Mesendoderm (in vitro differentiated cells): Measurements from ENCODE around the gene C2orf81.
A peak's percentile ranks its signal among the peaks of the same experiment; 100 is the strongest.

ENCODE experiments used
- DNase-seq: peaks from one replicate; pipeline ENCODE4 v3.0.0; 2013
- H2AK5ac ChIP-seq: 2 replicates; pipeline ENCODE4 v1.6.1; 2013; ENCODE audit warnings: low read length, inconsistent platforms
- H2BK120ac ChIP-seq: 2 replicates; pipeline ENCODE4 v1.6.1; 2013; ENCODE audit warnings: low read depth, mild to moderate bottlenecking, low read length, moderate library complexity, mixed read lengths
- H2BK15ac ChIP-seq: replicated peaks from 2 replicates; pipeline ENCODE4 v1.6.1; 2013; ENCODE audit warnings: low read depth, mild to moderate bottlenecking, moderate library complexity
- H2BK5ac ChIP-seq: 2 replicates; pipeline ENCODE4 v1.6.1; 2013; ENCODE audit warnings: low read length, inconsistent platforms
- H3K18ac ChIP-seq: 2 replicates; pipeline ENCODE4 v1.6.1; 2013; ENCODE audit warnings: mild to moderate bottlenecking, low read length, mixed read lengths
- H3K23ac ChIP-seq: one replicate; pipeline ENCODE4 v1.6.1; 2013; ENCODE audit warnings: low read length
- H3K27ac ChIP-seq: 2 replicates; pipeline ENCODE4 v1.5.1; 2013; ENCODE audit warnings: low read depth, mild to moderate bottlenecking, inconsistent platforms, low read length, moderate library complexity
- H3K27me3 ChIP-seq: 2 replicates; pipeline ENCODE4 v1.6.1; 2013; ENCODE audit warnings: low read length, control low read depth, mild to moderate bottlenecking, inconsistent platforms; ENCODE audit not compliant: insufficient read depth, poor library complexity
- H3K36me3 ChIP-seq: 2 replicates; pipeline ENCODE4 v1.6.1; 2013; ENCODE audit warnings: low read length, inconsistent platforms; ENCODE audit not compliant: control insufficient read depth, insufficient read depth
- H3K4ac ChIP-seq: one replicate; pipeline ENCODE4 v1.6.1; 2013; ENCODE audit warnings: low read depth, mild to moderate bottlenecking, low read length, moderate library complexity
- H3K4me1 ChIP-seq: 2 replicates; pipeline ENCODE4 v1.6.1; 2013; ENCODE audit warnings: low read depth, low read length, inconsistent platforms; ENCODE audit not compliant: control insufficient read depth
- H3K4me2 ChIP-seq: 2 replicates; pipeline ENCODE4 v1.6.1; 2013; ENCODE audit warnings: low read length
- H3K4me3 ChIP-seq: 2 replicates; pipeline ENCODE4 v1.5.1; 2013; ENCODE audit warnings: mild to moderate bottlenecking, low read length
- H3K56ac ChIP-seq: one replicate; pipeline ENCODE4 v1.6.1; 2013; ENCODE audit warnings: low read length
- H3K79me1 ChIP-seq: 2 replicates; pipeline ENCODE4 v1.6.1; 2013; ENCODE audit warnings: low read length, inconsistent platforms
- H3K79me2 ChIP-seq: 2 replicates; pipeline ENCODE4 v1.6.1; 2013; ENCODE audit warnings: mild to moderate bottlenecking, low read length; ENCODE audit not compliant: control insufficient read depth, insufficient read depth
- H3K9ac ChIP-seq: 2 replicates; pipeline ENCODE4 v1.6.1; 2013; ENCODE audit warnings: low read length, inconsistent platforms
- H4K5ac ChIP-seq: one replicate; pipeline ENCODE4 v1.6.1; 2013; ENCODE audit warnings: low read length
- H4K8ac ChIP-seq: one replicate; pipeline ENCODE4 v1.6.1; 2013; ENCODE audit warnings: low read depth, mild to moderate bottlenecking, control low read depth, low read length, moderate library complexity
- WGBS: extraction: QIAGEN DNeasy Blood & Tissue Kit; methylation state at CpG from one replicate; pipeline ENCODE4 v1.1.7; 2013; ENCODE audit warnings: low lambda C conversion rate, missing lambda C conversion rate; ENCODE audit not compliant: insufficient coverage; ENCODE audit errors: extremely low coverage; 5-methylcytosine and 5-hydroxymethylcytosine counted together

The C2orf81 gene

DNA sequence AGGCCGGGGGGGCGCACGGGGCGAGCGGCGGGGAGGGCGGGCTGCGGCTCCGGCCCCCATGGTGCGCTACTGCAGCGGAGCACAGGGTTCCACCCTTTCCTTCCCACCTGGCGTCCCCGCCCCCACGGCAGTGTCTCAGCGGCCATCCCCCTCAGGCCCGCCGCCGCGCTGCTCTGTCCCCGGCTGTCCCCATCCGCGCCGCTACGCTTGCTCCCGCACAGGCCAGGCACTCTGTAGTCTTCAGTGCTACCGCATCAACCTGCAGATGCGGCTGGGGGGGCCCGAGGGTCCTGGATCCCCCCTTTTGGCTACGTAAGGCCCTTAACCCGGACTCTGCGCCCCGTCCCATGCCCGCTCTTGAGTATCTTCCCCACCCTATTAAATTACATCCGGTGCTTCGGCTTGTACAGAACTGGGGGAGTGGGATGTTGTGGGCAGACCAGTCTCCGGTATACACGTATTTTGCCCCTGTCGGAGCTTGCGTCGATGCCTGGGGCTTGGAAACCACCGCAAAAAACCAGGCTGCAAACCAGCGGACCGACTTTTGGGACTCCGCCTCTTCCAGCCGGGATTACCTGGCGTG, 36.2 kb upstream of the C2orf81 start:
- Histone ChIP-seq H2BK120ac (no peak overlapping the region), H3K9ac (peak overlapping the region; percentile 93), H3K4me1 (peaks cover 6% of the 10 kb centered on the region), H3K4ac (peak overlapping the region; percentile 22), H3K79me2 (peaks cover 9% of the 10 kb centered on the region), H2BK5ac (peak overlapping the region; percentile 76), H3K4me3 (peak overlapping the region; percentile 68), H3K27ac (peak overlapping the region; percentile 93), H4K8ac (no peak overlapping the region), H2AK5ac (no peak overlapping the region), H3K18ac (peak overlapping the region; percentile 34), H3K23ac (no peak overlapping the region), H3K36me3 (peaks cover 3% of the 10 kb centered on the region), H2BK15ac (no peak overlapping the region), H3K56ac (peak overlapping the region; percentile 97), H3K4me2 (peak overlapping the region; percentile 86), H3K79me1 (peaks cover 10% of the 10 kb centered on the region), H4K5ac (no peak overlapping the region), H3K27me3 (no peaks in the 10 kb centered on the region)
- WGBS, result no CpG with 5 or more reads among the region's 46 CpGs
- DNase-seq, result peak; percentile 80

DNA sequence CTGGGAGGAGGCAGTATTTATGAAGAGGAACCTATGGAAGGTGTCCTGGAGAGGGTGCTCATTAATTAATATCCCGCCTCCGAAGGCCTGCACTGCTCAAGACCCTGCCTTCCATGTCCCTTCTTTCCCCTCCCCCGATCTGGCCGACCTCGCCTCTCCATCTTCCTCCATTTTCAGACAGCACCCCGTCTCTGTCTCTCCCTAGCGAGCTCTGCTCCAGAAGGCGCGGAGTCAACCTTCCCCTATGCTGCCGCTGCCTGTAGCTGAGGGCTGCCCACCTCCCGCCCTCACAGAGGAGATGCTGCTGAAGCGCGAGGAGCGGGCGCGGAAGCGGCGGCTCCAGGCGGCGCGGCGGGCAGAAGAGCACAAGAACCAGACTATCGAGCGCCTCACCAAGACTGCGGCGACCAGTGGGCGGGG, 35.7 kb upstream of the C2orf81 start:
- no peak overlapping the region for H2AK5ac ChIP-seq
- peak overlapping the region; percentile 74 for H3K27ac ChIP-seq
- H3K4me1 ChIP-seq, result peaks cover 6% of the 10 kb centered on the region
- H3K9ac ChIP-seq, result peak overlapping the region; percentile 71
- peak overlapping the region; percentile 43 for H4K8ac ChIP-seq
- H3K4ac ChIP-seq, result peak overlapping the region; percentile 22
- H3K56ac ChIP-seq, result peak overlapping the region; percentile 77
- H3K4me3 ChIP-seq, result peak overlapping the region; percentile 13
- no peak overlapping the region for H2BK120ac ChIP-seq
- peaks cover 10% of the 10 kb centered on the region for H3K79me1 ChIP-seq
- no peaks in the 10 kb centered on the region for H3K27me3 ChIP-seq
- H2BK15ac ChIP-seq, result no peak overlapping the region
- DNase-seq, result no peak
- peak overlapping the region; percentile 44 for H3K4me2 ChIP-seq
- peaks cover 9% of the 10 kb centered on the region for H3K79me2 ChIP-seq
- peaks cover 3% of the 10 kb centered on the region for H3K36me3 ChIP-seq
- no CpG with 5 or more reads among the region's 27 CpGs for WGBS
- H3K18ac ChIP-seq, result no peak overlapping the region
- no peak overlapping the region for H3K23ac ChIP-seq
- H4K5ac ChIP-seq, result no peak overlapping the region
- H2BK5ac ChIP-seq, result peak overlapping the region; percentile 12

DNA sequence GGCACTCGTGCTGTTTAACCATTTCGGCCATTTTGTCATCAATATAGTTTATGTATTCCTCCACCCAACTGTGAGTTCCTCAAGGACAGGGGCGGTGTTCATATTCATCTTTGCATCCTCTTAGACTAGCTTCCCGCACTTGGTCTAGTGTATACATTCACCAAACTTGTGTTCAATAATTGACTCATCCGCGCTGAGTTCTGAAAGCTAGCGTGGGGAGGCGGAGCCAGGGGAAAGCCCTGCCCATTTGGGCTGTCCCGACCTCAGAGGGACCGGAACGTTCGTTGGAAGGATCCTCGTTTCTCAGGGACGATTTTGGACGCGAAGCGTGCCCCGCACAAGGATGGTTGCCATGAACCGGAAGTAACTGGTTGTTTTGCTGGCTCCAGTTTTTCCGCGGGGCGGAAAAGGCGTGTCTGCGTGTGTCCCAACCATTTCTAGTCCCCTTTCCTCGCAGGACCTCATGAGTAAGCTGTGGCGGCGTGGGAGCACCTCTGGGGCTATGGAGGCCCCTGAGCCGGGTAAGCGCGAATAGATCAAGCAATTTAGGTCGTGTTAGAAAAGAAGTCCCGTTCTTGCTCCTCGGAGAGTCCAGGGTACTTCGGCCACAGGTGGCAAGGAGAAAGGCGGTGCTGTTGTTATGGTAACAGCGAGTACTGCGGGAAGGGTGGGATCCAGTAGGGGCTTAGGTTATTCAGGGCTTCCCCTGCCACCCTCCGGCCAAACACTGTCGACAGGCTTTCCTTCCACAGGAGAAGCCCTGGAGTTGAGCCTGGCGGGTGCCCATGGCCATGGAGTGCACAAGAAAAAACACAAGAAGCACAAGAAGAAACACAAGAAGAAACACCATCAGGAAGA, 33.5 kb upstream of the C2orf81 start, which contains the start of gene INO80B:
TSS of gene INO80B (plus strand) at position 434 of the 858 bp plus-strand sequence. CDS start at position 464, 30 bp downstream.
- H3K36me3 ChIP-seq, result no peaks in the 10 kb centered on the region
- no peak within 1 kb of the TSS for H2BK15ac ChIP-seq
- no peaks in the 10 kb centered on the region for H3K27me3 ChIP-seq
- H3K56ac ChIP-seq, result peak within 1 kb of the TSS; percentile 87
- peak within 1 kb of the TSS; percentile 86 for H3K4me2 ChIP-seq
- H3K23ac ChIP-seq, result no peak within 1 kb of the TSS
- H4K5ac ChIP-seq, result no peak within 1 kb of the TSS
- H3K79me1 ChIP-seq, result peaks cover 10% of the 10 kb centered on the region
- DNase-seq, result peak; percentile 98
- peaks cover 9% of the 10 kb centered on the region for H3K79me2 ChIP-seq
- no CpG with 5 or more reads among the region's 40 CpGs for WGBS
- H3K18ac ChIP-seq, result no peak within 1 kb of the TSS
- H2AK5ac ChIP-seq, result no peak within 1 kb of the TSS
- H2BK5ac ChIP-seq, result no peak within 1 kb of the TSS
- peak within 1 kb of the TSS; percentile 75 for H3K4me3 ChIP-seq
- no peak within 1 kb of the TSS for H3K4ac ChIP-seq
- no peak within 1 kb of the TSS for H3K27ac ChIP-seq
- no peak within 1 kb of the TSS for H2BK120ac ChIP-seq
- H4K8ac ChIP-seq, result peak within 1 kb of the TSS; percentile 57
- peak within 1 kb of the TSS; percentile 72 for H3K9ac ChIP-seq
- H3K4me1 ChIP-seq, result peaks cover 6% of the 10 kb centered on the region

DNA sequence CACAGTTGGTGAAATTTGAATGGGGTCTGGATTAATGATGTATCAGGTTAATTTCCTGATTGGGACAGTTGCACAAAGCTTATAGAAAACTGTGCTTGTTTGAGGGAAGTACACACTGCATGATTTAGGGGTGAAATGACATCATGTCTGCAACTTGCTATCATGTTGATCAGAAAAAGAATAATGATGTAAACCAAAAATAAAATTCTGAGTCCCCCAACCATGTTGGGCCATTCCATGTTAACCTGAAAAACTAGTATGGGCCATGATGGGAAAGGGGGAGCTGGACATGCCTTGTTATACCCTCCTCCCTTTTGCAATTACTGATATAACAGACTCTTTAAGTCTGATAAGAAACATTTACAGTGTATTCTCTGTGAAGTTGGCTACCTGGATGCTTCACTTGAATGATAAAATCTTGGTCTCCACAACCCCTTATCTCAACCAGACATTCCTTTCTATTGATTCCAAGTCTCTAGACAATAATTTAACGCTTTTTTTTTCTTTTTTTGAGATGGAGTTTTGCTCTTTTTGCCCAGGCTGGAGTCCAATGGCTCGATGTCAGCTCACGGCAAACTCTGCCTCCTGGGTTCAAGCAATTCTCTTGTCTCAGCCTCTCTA, 29.3 kb upstream of the C2orf81 start:
- Histone ChIP-seq H2BK15ac (no peak overlapping the region), H3K4me2 (no peak overlapping the region), H3K56ac (no peak overlapping the region), H3K36me3 (no peaks in the 10 kb centered on the region), H3K18ac (no peak overlapping the region), H3K27ac (no peak overlapping the region), H2BK5ac (no peak overlapping the region), H2AK5ac (no peak overlapping the region), H3K4me3 (no peak overlapping the region), H3K4me1 (peaks cover 2% of the 10 kb centered on the region), H3K79me1 (peaks cover 3% of the 10 kb centered on the region), H3K9ac (no peak overlapping the region), H3K23ac (no peak overlapping the region), H4K5ac (no peak overlapping the region), H3K4ac (no peak overlapping the region), H2BK120ac (no peak overlapping the region), H3K27me3 (no peaks in the 10 kb centered on the region), H3K79me2 (peaks cover 2% of the 10 kb centered on the region), H4K8ac (no peak overlapping the region)
- no CpG with 5 or more reads among the region's 3 CpGs for WGBS
- DNase-seq, result no peak

DNA sequence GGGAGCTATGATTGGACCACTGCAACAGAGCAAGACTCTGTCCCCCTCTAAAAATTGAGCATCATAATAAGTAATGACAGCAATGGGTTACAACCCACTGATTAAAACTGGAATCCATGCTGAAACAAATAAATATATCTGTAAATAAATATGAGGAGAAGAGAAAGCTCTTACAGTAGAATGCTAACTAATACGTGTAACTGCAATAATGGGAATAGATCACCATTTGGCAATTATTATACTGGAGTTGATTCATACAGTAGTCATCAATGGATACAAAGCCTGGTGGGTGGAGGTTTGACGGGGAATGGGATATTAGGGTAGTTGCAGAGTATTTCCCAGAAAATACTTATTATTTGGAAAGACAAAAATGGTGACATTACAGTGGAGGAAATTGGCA, 27.4 kb upstream of the C2orf81 start:
- no peak overlapping the region for H3K4me2 ChIP-seq
- H4K8ac ChIP-seq, result no peak overlapping the region
- H3K79me2 ChIP-seq, result no peaks in the 10 kb centered on the region
- H3K9ac ChIP-seq, result no peak overlapping the region
- no peak overlapping the region for H2BK5ac ChIP-seq
- H3K23ac ChIP-seq, result no peak overlapping the region
- no peaks in the 10 kb centered on the region for H3K79me1 ChIP-seq
- no peaks in the 10 kb centered on the region for H3K36me3 ChIP-seq
- H3K4me1 ChIP-seq, result no peaks in the 10 kb centered on the region
- no peak overlapping the region for H3K4me3 ChIP-seq
- H2BK120ac ChIP-seq, result no peak overlapping the region
- no peak overlapping the region for H3K18ac ChIP-seq
- no peak overlapping the region for H2BK15ac ChIP-seq
- H2AK5ac ChIP-seq, result no peak overlapping the region
- no peak overlapping the region for H4K5ac ChIP-seq
- no peaks in the 10 kb centered on the region for H3K27me3 ChIP-seq
- DNase-seq, result no peak
- no peak overlapping the region for H3K27ac ChIP-seq
- no peak overlapping the region for H3K4ac ChIP-seq
- WGBS, result no CpG with 5 or more reads among the region's 2 CpGs
- no peak overlapping the region for H3K56ac ChIP-seq
